Amniotic stem cell (primary cell): ENCODE results near the gene LGR4.
"Not testable (repeated sequence)": the region's sequence is repeated elsewhere in the genome, so short reads cannot be mapped to it uniquely, and the experiment has no call there.

ENCODE experiments used
- DNase-seq: peaks from one replicate; lab custom pipeline; 2025; lab: John Stamatoyannopoulos, UW

The LGR4 gene

GRCh38 chr11:27347359-27348339, 124.9 kb downstream of the LGR4 start:
- no peak for DNase-seq

DNA sequence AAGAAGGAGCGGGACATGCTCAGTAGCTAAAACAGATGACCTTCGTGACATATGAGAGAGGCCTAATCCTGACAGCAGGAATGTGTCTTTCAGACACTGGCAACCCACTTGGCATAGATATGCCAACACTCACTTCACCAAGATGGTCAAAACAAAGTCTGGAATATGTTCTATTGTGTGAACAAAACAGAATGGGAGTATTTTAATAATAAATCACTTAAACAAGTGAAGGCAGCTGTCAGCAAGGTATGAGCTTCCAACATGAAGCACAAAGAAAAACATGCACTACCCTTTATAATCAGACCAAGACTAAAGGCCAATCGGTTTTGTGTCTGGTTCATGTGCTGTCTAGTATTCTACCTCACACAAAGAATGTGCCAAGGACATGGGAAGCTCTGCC, 132.6 kb downstream of the LGR4 start:
- no peak for DNase-seq

GRCh38 chr11:27334764-27335163, 137.8 kb downstream of the LGR4 start:
- not testable (repeated sequence) for DNase-seq

DNA sequence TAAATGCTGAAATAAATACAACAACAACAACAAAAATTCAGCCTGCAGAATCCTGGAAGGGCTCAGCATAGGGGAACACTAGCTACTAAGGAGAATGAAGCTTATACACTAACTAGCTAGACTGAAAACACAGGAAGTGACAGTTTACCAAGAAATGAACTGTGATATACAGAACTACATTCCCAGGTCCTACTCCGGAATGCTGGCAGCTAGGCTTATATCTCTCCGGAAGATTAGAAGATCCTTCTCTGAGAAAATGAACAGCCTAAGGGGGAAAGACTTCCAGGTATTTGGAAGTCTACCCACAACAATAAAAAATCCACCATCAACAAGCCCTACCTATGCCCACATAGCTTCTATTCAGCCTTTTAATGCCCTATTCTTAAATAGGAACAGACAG, 140.6 kb downstream of the LGR4 start:
- DNase-seq: no peak

GRCh38 chr11:27330633-27331270, 141.8 kb downstream of the LGR4 start:
- no peak for DNase-seq

- no peak for DNase-seq
Measured at GRCh38 chr11:27329867-27330632, 142.5 kb downstream of the LGR4 start.

- no peak for DNase-seq
Measured at GRCh38 chr11:27328614-27329013, 144.0 kb downstream of the LGR4 start.

DNA sequence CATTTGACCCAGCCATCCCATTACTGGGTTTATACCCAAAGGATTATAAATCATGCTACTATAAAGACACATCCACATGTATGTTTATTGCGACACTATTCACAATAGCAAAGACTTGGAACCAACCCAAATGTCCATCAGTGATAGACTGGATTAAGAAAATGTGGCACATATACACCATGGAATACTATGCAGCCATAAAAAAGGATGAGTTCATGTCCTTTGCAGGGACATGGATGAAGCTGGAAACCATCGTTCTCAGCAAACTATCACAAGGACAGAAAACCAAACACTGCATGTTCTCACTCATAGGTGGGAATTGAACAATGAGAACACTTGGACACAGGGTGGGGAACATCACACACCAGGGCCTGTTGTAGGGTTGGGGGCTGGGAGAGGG, 145.5 kb downstream of the LGR4 start:
- not testable (repeated sequence) for DNase-seq

- not testable (repeated sequence) for DNase-seq
Measured at GRCh38 chr11:27322196-27322595, 150.4 kb downstream of the LGR4 start.

DNA sequence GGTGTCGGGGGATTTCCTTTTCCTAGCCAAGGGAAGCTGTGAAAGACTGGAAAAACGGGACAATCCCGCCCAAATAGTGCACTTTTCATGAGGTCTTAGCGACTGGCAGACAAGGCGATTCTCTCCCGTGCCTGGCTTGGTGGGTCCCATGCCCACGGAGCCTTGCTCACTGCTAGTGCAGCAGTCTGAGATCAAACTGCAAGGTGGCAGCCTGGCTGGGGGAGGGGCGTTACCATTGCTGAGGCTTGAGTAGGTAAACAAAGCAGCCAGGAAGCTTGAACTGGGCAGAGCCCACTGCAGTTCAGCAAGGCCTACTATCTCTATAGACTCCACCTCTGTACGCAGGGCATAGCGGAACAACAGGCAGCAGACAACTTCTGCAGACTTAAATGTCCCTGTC, 151.2 kb downstream of the LGR4 start:
- not testable (repeated sequence) for DNase-seq

DNA sequence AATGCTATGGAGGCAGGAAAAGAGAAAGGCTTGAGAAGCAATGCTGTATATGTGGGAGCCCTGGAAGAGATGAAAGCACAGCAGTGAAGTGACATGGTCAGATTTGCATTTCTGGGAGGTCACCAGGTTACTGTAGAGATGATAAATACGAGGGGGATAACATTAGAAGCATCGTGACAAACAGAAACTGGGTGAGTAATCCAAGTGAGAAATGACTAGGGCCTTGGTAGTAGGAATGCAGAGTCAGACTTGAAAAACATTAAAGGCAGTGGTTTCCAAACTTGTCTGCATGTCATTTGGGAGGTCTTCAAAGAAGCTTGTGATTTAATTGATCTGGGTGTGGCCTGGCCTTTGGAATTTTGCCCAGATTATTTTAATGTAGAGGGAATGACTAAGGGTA, 153.5 kb downstream of the LGR4 start:
- no peak for DNase-seq

DNA sequence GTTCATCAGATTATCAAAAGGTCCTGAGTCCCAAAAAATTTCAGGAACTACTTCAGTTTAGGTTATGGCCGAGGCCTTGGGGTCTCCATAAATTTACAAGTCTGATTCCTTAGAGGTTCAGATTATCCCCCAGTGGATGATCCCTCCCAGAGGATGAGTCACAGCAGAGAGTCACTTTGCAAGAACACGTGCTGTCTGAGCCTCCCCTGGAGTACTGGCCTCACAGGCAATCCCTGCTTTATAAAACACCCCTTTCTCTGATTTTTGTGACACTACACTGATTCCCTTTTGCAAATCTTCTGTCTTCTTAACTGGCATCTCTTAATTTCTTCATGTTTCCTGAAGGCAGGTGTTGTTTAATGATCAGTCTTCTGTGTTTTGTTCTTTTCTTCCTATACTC, 154.8 kb downstream of the LGR4 start:
- DNase-seq: peak; percentile 21
